GM19239 (cell line): ENCODE results near the gene CSHL1.
A peak's percentile ranks its signal among the peaks of the same experiment; 100 is the strongest.
"Not testable (repeated sequence)": the region's sequence is repeated elsewhere in the genome, so short reads cannot be mapped to it uniquely, and the experiment has no call there.

Source experiments
- DNase-seq: peaks from one replicate; pipeline ENCODE4 v3.0.0; 2011; ENCODE audit warnings: low spot score; ENCODE audit not compliant: insufficient read length
- FAIRE-seq: peaks from 2 replicates; lab custom pipeline; 2011; peaks lifted over from hg19 to GRCh38; lab: Jason Lieb, UNC

The CSHL1 gene

GRCh38 chr17:63894021-63894420 lies 17.0 kb downstream of the CSHL1 start:
- not testable (repeated sequence) for FAIRE-seq, DNase-seq

GRCh38 chr17:63892316-63893037 lies 18.6 kb downstream of the CSHL1 start:
- not testable (repeated sequence) for FAIRE-seq

GRCh38 chr17:63889026-63889848 lies 21.8 kb downstream of the CSHL1 start:
- peak; percentile 79 for FAIRE-seq

More at GRCh38 chr17:63892316-63893037, 18.6 kb downstream of the CSHL1 start:
- not testable (repeated sequence) for DNase-seq

GRCh38 chr17:63885119-63885518 lies 25.9 kb downstream of the CSHL1 start:
- FAIRE-seq, DNase-seq: not testable (repeated sequence)

More at GRCh38 chr17:63889026-63889848, 21.8 kb downstream of the CSHL1 start:
- not testable (repeated sequence) for DNase-seq

GRCh38 chr17:63882626-63883126 lies 28.4 kb downstream of the CSHL1 start:
- not testable (repeated sequence) for FAIRE-seq

GRCh38 chr17:63881935-63882601 lies 29.0 kb downstream of the CSHL1 start, which contains the start of gene GH2:
Gene GH2 (minus strand): TSS chr17:63881944. CDS start chr17:63881801, 143 bp downstream.
- peak; percentile 71 for DNase-seq
- FAIRE-seq, result peak; percentile 56

More at GRCh38 chr17:63882626-63883126, 28.4 kb downstream of the CSHL1 start:
- not testable (repeated sequence) for DNase-seq

- FAIRE-seq, DNase-seq: not testable (repeated sequence)
Measured at GRCh38 chr17:63881337-63881736, 29.7 kb downstream of the CSHL1 start.

- FAIRE-seq (no peak), DNase-seq (no peak)
Measured at GRCh38 chr17:63880706-63881105, 30.4 kb downstream of the CSHL1 start.

- DNase-seq, result not testable (repeated sequence)
Measured at GRCh38 chr17:63878413-63878812, 32.6 kb downstream of the CSHL1 start.

GRCh38 chr17:63874693-63875092 lies 36.4 kb downstream of the CSHL1 start:
- FAIRE-seq, DNase-seq: not testable (repeated sequence)

More at GRCh38 chr17:63878413-63878812, 32.6 kb downstream of the CSHL1 start:
- not testable (repeated sequence) for FAIRE-seq

GRCh38 chr17:63874061-63874626 lies 36.9 kb downstream of the CSHL1 start:
- DNase-seq, FAIRE-seq: not testable (repeated sequence)

GRCh38 chr17:63873577-63873976 lies 37.5 kb downstream of the CSHL1 start, which contains the start of gene CSH2:
Gene CSH2 (minus strand): TSS chr17:63873677. CDS start chr17:63873614, 63 bp downstream.
- FAIRE-seq, DNase-seq: not testable (repeated sequence)

- not testable (repeated sequence) for FAIRE-seq, DNase-seq
Measured at GRCh38 chr17:63871646-63872365, 39.3 kb downstream of the CSHL1 start.

GRCh38 chr17:63870292-63870665 lies 40.8 kb downstream of the CSHL1 start:
- DNase-seq, FAIRE-seq: not testable (repeated sequence)

GRCh38 chr17:63869491-63870291 lies 41.4 kb downstream of the CSHL1 start:
- FAIRE-seq, DNase-seq: not testable (repeated sequence)

- DNase-seq, FAIRE-seq: not testable (repeated sequence)
Measured at GRCh38 chr17:63866625-63867024, 44.4 kb downstream of the CSHL1 start.
